K562 (cell line): ENCODE data around the gene LTA4H. TPM values are rescaled to one million over a fixed set of nuclear protein-coding genes. Genes with fewer than 3 reads are reported as not detected.

Source experiments
- CEBPG ChIP-seq, 3 experiments: fragments of 200-800 bp in 1 of 3; sonication (Bioruptor generic) in 1 of 3; sonication (generic) in 1 of 3; formaldehyde crosslinking in 1 of 3; IDR thresholded peaks in 2 of 3; conservative IDR thresholded peaks in 1 of 3; 2 replicates each; pipeline versions ENCODE4 v1.6.1 to v1.8.0; 2016 to 2022; ENCODE audit warnings: missing compliant biosample characterization in 2 of 3, missing genetic modification characterization in 2 of 3, mild to moderate bottlenecking in 1 of 3, missing genetic modification reagents in 1 of 3
- CTCF ChIP-seq, 3 experiments: IDR thresholded peaks in 2 of 3; conservative IDR thresholded peaks in 1 of 3; 2 replicates each; pipeline ENCODE4 v1.5.1; 2011 to 2012; ENCODE audit warnings: low read length in 3 of 3, mild to moderate bottlenecking in 3 of 3, control low read depth in 2 of 3, improper control_type of control experiment in 1 of 3, inconsistent platforms in 1 of 3, low read depth in 1 of 3, mixed read lengths in 1 of 3, moderate library complexity in 1 of 3; ENCODE audit not compliant: insufficient read depth in 2 of 3
- DEAF1 ChIP-seq: fragments of 450-650 bp; formaldehyde crosslinking; IDR thresholded peaks from 2 replicates; pipeline ENCODE4 v1.4.0; 2020; ENCODE audit warnings: mild to moderate bottlenecking, moderate library complexity
- HES1 ChIP-seq: fragments of 450-650 bp; IDR thresholded peaks from 2 replicates; pipeline ENCODE4 v1.6.1; 2016; ENCODE audit warnings: low read depth, mild to moderate bottlenecking, moderate library complexity
- JUND ChIP-seq, 2 experiments: IDR thresholded peaks; 2 replicates in 1 of 2; 3 replicates in 1 of 2; pipeline ENCODE4 v1.6.1; 2011; ENCODE audit warnings: borderline replicate concordance in 2 of 2, low read depth in 2 of 2, low read length in 2 of 2, improper control_type of control experiment in 1 of 2, missing biosample characterization in 1 of 2, missing genetic modification characterization in 1 of 2, missing genetic modification reagents in 1 of 2
- NR0B1 ChIP-seq: fragments of 450-650 bp; IDR thresholded peaks from one replicate; pipeline ENCODE4 v1.6.1; 2018; ENCODE audit warnings: mild to moderate bottlenecking, moderate library complexity; ENCODE audit not compliant: partially characterized antibody
- NRF1 ChIP-seq, 2 experiments: fragments of 450-650 bp; IDR thresholded peaks in 1 of 2; conservative IDR thresholded peaks in 1 of 2; 2 replicates each; pipeline ENCODE4 v1.6.1; 2014; ENCODE audit warnings: mild to moderate bottlenecking in 2 of 2
- OTX1 ChIP-seq: fragments of 450-650 bp; formaldehyde crosslinking; IDR thresholded peaks from 2 replicates; pipeline ENCODE4 v1.4.0; 2022; ENCODE audit warnings: mild to moderate bottlenecking
- PYGO2 ChIP-seq: fragments of 450-650 bp; IDR thresholded peaks from 2 replicates; pipeline ENCODE4 v1.6.1; 2016; ENCODE audit warnings: mild to moderate bottlenecking, missing genetic modification characterization, moderate library complexity, missing compliant biosample characterization
- SPI1 ChIP-seq: IDR thresholded peaks from 2 replicates; pipeline ENCODE4 v1.6.1; 2011; ENCODE audit warnings: low read depth, low read length, control low read depth, borderline replicate concordance
- ZNF778 ChIP-seq: fragments of 450-650 bp; formaldehyde crosslinking; IDR thresholded peaks from 2 replicates; pipeline ENCODE4 v1.4.0; 2020; ENCODE audit warnings: mild to moderate bottlenecking, moderate library complexity
- polyA plus RNA-seq, 8 experiments: library from polyadenylated mRNA; depleted of rRNA in 4 of 8; stranded (reverse) in 5 of 8; unstranded in 3 of 8; fragments of >200 nt; fragmentation: Nextera tagmentation in 2 of 8; fragmentation: Illumina TruSeq in 1 of 8; extraction: Ambion mirVana in 2 of 8; extraction: Trizol in 1 of 8; gene quantifications; 2 replicates each; pipeline versions ENCODE4 v1.2.1 to v1.2.3, GENCODE V29; 2011 to 2014; ENCODE audit warnings: inconsistent platforms in 1 of 8, missing spikeins in 1 of 8
- total RNA-seq, 7 experiments: library from RNA; depleted of rRNA in 6 of 7; stranded (reverse); fragments of >200 nt in 6 of 7; fragmentation: Illumina TruSeq in 2 of 7; extraction: Trizol in 2 of 7; gene quantifications; 2 replicates each; pipeline versions ENCODE4 v1.2.1 to v1.2.3, GENCODE V29; 2011 to 2021; ENCODE audit warnings: low replicate concordance in 1 of 7

Gene LTA4H
- total and polyA plus RNA-seq, 9 of the 15 experiments (the other 6 are each of a cell fraction or from before 2014, with no cell fraction given): 25.2 to 58.1 (median 40.5) TPM

- TF ChIP-seq ZNF778 (CRISPR knock-in tag) (no peak), OTX1 (CRISPR knock-in tag) (no peak), PYGO2 (tag) (no peak), NR0B1 (no peak), DEAF1 (CRISPR knock-in tag) (no peak), JUND (IDR thresholded peaks at IDR 0.05; ENCODE audit: borderline replicate concordance, low read depth, low read length) (0 out of 2 replicates have a peak, but pooled peaks have one; percentile 2), JUND (tag; IDR thresholded peaks at IDR 0.05; ENCODE audit: borderline replicate concordance, low read depth, low read length) (no peak), SPI1 (peak; percentile 81), CTCF (IDR thresholded peaks at IDR 0.05 in 2 of 3, conservative IDR thresholded peaks at IDR 0.05 in 1 of 3; ENCODE audit: insufficient read depth in 2 of 3, low read depth in 1 of 3, low read length in 3 of 3) (no peak), NRF1 (conservative IDR thresholded peaks at IDR 0.05 in 1 of 2, IDR thresholded peaks at IDR 0.05 in 1 of 2) (peak in 1 of 2 experiments; percentile 41; a peak in 1 of 4 replicates), CEBPG (CRISPR knock-in tag; IDR thresholded peaks at IDR 0.05) (no peak), CEBPG (tag; conservative IDR thresholded peaks at IDR 0.05 in 1 of 2, IDR thresholded peaks at IDR 0.05 in 1 of 2) (peak; percentile 20 to 22; a peak in 1 of 4 replicates), HES1 (no peak)
- TF ChIP-seq, all 486 proteins: peak for 7
Observed at GRCh38 chr12:96047229-96048211, 12.1 kb upstream of the LTA4H start (continued).
